ENCODE results near the gene AMN.

Gene AMN

GRCh38 chr14:102930138-102930752 lies 7.8 kb downstream of the AMN start:
- DNase-seq = no peak

- DNase-seq = no peak
These were observed 8.5 kb downstream of the AMN start for GRCh38 chr14:102930753-102931579.

GRCh38 chr14:102931580-102932285 lies 9.3 kb downstream of the AMN start:
- no peak for DNase-seq

- DNase-seq = no peak
These were observed 10.2 kb downstream of the AMN start for GRCh38 chr14:102932484-102933248.

- no peak for DNase-seq
These were observed 11.3 kb downstream of the AMN start for GRCh38 chr14:102933618-102934231.

GRCh38 chr14:102935756-102936155 lies 13.3 kb downstream of the AMN start:
- no peak for DNase-seq

- DNase-seq = no peak
These were observed 15.1 kb downstream of the AMN start for GRCh38 chr14:102937331-102938175.

GRCh38 chr14:102938191-102938590 lies 15.7 kb downstream of the AMN start:
- DNase-seq = no peak

- DNase-seq = no peak
These were observed 16.9 kb downstream of the AMN start for GRCh38 chr14:102939329-102939728.

GRCh38 chr14:102939820-102940561 lies 17.5 kb downstream of the AMN start:
- DNase-seq = no peak

GRCh38 chr14:102940729-102941362 lies 18.4 kb downstream of the AMN start:
- no peak for DNase-seq

- DNase-seq = no peak
These were observed 19.1 kb downstream of the AMN start for GRCh38 chr14:102941419-102942011.

- DNase-seq = no peak
These were observed 19.6 kb downstream of the AMN start for GRCh38 chr14:102942069-102942468.

GRCh38 chr14:102943454-102943853 lies 21.0 kb downstream of the AMN start:
- no peak for DNase-seq

GRCh38 chr14:102943979-102944378 lies 21.5 kb downstream of the AMN start:
- DNase-seq = no peak

- no peak for DNase-seq
These were observed 22.2 kb downstream of the AMN start for GRCh38 chr14:102944448-102945330.

GRCh38 chr14:102945346-102946130 lies 23.1 kb downstream of the AMN start:
- DNase-seq = no peak
